Measurements from ENCODE around the gene ZCCHC24.

DNA sequence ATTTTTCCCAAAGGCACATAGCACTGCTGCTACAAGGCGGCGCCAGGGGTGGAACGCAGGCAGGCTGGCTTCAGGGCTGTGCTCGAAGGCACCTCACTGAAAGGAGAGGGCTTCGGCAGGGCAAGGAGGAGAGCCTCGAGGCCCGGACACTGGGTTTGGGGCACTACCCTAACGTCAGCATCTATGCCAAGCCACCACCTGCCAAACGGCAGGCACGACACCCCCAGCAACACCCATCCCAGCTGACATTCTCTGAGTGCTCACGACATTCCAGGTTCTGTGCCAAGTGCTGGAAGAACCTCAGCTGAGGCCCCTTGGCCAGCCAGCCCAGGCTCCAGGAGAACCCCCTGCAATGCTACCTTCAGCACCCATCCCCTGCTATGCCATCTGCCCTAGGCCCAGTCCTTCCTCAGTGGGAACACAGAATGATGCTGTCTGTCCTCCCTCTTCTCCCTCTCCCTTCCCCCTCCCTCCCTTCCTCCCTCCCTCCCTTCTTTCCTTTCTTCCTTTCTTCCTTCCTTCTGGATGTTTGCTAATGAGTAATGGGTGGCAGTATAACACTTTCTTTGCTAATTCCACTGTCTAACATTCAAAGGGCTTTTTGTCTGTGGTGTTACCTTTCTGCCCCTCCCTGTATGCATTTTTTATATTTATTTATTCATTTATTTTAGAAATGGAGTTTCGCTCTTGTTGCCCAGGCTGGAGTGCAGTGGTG, 24.3 kb downstream of the ZCCHC24 start:
- TF ChIP-seq, protein P1, sequence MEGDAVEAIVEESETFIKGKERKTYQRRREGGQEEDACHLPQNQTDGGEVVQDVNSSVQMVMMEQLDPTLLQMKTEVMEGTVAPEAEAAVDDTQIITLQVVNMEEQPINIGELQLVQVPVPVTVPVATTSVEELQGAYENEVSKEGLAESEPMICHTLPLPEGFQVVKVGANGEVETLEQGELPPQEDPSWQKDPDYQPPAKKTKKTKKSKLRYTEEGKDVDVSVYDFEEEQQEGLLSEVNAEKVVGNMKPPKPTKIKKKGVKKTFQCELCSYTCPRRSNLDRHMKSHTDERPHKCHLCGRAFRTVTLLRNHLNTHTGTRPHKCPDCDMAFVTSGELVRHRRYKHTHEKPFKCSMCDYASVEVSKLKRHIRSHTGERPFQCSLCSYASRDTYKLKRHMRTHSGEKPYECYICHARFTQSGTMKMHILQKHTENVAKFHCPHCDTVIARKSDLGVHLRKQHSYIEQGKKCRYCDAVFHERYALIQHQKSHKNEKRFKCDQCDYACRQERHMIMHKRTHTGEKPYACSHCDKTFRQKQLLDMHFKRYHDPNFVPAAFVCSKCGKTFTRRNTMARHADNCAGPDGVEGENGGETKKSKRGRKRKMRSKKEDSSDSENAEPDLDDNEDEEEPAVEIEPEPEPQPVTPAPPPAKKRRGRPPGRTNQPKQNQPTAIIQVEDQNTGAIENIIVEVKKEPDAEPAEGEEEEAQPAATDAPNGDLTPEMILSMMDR (conservative IDR thresholded peaks at IDR 0.05), result no peak
- no peak for TF ChIP-seq ZFX (IDR thresholded peaks at IDR 0.05)
